GM12801 (cell line): Measurements from ENCODE around the gene CDYL.

Experiments
- TF ChIP-seq, protein P1 (sequence below): IDR thresholded peaks from one replicate; pipeline ENCODE4 v1.5.1; 2011; ENCODE audit warnings: control low read depth; ENCODE audit not compliant: insufficient read length; ENCODE audit errors: extremely low read depth

The CDYL gene

DNA sequence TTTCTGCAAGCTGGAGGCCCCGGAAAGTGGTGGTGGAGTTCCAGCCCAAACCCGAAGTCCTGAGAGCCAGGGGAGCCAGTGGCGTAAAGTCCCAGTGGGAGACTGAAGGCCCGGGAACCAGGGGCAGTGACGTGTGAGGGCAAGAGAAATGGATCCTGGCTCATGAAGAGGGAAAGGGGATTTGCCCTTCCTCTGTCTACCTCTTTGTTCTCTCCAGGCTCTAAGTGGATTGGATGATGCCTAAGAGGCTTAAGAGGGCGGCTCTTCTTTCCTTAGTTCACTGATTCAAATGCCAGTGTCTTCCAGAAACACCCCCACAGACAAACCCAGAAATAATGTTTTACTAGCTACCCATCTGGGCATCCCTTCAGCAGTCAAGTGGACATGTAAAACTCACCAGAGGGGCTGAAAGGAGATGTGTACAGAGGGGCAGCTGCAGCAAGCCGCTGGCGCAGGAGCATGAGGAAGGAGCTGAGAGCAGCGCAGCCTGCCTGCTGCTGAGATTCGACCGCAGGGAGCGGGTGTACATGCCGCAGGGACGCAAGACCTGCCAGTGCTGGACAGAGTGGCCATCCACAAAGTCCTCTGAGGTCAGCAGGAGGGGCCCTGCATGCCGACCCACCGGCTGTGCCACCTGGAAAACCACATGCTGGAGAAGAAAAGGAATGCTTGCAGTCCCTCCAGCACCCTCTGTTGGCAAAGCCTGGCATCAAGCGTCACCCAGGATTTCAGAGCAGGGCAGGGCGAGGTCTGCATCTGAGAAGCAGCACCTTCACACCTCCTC, 29.5 kb downstream of the CDYL start:
- TF ChIP-seq, protein P1, sequence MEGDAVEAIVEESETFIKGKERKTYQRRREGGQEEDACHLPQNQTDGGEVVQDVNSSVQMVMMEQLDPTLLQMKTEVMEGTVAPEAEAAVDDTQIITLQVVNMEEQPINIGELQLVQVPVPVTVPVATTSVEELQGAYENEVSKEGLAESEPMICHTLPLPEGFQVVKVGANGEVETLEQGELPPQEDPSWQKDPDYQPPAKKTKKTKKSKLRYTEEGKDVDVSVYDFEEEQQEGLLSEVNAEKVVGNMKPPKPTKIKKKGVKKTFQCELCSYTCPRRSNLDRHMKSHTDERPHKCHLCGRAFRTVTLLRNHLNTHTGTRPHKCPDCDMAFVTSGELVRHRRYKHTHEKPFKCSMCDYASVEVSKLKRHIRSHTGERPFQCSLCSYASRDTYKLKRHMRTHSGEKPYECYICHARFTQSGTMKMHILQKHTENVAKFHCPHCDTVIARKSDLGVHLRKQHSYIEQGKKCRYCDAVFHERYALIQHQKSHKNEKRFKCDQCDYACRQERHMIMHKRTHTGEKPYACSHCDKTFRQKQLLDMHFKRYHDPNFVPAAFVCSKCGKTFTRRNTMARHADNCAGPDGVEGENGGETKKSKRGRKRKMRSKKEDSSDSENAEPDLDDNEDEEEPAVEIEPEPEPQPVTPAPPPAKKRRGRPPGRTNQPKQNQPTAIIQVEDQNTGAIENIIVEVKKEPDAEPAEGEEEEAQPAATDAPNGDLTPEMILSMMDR: no peak

DNA sequence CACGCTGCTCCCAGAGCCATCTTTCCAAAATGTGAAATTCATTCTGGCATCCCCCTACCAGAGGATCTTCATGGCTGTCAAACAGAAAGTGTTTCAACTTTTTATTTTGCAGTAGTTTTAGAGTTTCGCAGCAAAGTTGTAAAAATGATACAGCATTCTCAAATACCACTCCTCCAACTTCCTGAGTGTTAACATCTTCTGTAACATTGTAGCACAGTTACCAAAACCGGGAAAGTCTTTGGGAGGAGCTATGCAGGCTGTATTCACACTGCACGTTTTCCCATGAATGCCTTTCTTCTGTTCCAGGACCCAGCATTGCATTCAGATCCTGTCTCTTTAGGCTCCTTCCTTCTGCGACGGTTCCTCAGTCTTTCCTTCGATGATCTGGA, 30.1 kb downstream of the CDYL start:
- TF ChIP-seq, protein P1: no peak

DNA sequence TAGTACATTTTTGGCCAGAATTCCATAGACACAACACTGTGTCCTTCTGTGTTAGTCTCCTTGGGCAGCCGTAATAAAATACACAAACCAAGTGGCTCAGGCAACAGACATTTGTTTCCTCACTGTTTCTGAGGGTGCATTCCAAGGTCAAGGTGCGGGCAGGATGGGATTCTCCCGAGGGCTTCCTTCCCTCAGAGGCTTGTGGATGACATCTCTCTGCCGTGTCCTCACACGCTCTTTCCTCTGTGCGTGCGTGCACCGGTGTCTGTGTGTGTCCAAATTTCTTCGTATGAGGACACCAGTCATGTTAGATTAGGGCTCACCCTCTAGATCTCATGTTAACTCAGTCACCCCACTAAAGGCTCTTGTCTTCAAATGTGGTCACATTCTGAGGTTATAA, 30.6 kb downstream of the CDYL start:
- TF ChIP-seq, protein P1: no peak

DNA sequence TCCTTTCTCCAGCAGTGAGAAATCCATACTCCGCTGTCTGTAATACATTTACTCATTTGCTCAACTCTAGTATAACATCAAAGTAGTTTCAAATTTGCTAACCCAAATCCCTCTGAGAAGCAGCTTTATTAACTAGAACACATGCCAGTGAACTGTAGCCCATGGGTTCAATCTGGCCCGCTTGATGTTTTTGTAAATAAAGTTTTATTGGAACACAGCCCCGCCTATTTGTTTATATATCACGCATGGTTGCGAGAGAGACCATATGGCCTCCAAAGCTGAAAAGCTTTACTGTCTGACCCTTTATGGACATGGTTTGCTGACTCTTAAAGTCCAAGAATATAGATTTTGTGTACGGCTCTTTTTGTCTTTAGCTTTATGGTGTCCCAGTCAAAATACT, 32.2 kb downstream of the CDYL start:
- TF ChIP-seq, protein P1: no peak

DNA sequence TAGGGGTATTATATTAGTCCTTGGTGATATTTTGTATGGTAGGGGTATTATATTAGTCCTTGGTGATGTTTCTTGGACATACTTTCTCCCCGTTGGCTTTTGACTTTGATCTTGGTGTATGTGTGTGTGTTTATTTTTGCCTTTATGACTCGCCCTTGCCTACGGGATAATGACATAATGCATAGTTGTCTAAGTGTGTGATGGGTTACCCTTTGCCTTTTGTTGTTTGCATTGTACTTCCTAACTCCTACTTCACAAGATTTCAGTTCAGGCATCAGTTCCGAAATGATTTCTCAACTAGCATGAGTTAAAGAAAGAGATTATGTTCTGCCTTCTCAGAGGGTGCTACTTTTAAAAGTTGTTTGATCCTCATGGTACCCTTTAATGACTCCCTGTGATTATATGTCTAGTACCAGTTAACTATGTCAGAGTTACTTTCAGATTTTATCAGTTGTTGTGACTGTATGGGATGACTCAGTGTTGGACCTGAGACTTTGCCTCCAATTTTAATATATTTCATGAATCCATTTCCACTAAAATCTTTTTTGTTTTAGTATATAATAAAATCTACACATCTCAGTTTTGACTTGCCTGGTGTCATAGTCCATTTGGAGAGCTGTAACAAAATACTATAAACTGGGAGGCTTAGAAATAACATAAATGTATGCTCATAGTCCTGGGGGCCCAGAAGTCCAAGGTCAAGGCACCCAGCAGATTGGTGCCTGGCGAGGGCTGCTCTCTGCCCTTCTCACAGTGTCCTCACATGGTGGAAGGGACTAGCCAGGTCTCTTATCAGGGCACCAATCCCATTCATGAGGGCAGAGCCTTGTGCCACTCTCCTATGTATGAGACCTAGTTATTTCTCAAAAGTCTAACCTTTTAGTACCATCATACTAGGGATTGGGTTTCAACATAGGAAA, 34.1 kb downstream of the CDYL start:
- TF ChIP-seq, protein P1: no peak

DNA sequence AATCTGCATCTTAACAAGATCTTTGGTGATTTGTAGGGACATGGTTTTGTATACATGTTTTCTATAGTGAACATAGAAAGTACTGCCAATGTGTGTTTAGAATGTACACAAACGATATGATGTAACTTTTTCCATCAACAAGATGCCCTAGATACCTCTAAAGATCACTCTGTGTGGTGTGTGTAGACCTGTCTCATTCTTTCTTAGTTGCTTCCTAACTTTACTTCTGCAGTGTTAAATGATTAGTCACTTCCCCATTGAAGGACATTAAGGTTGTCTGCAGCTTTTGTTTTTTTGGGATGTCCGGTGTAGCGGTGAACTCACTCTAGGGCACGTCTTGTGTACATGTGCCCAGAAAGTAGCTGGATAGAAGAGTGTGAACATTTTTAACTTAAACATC, 35.9 kb downstream of the CDYL start:
- TF ChIP-seq, protein P1: no peak

DNA sequence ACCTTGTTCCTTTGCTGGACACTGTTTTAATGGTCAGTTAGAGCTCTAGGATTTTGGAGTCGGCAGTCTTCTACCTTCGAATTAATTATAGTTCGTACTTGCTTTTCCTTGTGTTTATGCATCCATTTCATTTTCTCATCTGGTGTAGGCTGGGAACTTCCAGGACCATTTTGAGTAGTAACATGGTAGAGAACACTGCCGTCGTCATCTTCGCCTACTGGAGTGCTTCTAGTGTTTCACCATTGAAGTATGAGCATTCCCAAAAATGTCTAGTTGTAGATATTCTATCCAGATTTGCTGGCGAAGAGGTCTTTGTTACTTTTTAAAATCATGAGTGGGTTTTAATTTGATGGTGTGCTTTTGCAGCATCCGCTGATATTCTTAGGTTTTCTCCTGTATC, 36.9 kb downstream of the CDYL start:
- TF ChIP-seq, protein P1: no peak
